ENCODE data around the gene CSGALNACT2. TPM values are rescaled to one million over a fixed set of nuclear protein-coding genes. Genes with fewer than 3 reads are reported as not detected.

Gene CSGALNACT2
- total RNA-seq, 2 donors from 2014 or later, result 31.4 to 41.3 TPM

DNA sequence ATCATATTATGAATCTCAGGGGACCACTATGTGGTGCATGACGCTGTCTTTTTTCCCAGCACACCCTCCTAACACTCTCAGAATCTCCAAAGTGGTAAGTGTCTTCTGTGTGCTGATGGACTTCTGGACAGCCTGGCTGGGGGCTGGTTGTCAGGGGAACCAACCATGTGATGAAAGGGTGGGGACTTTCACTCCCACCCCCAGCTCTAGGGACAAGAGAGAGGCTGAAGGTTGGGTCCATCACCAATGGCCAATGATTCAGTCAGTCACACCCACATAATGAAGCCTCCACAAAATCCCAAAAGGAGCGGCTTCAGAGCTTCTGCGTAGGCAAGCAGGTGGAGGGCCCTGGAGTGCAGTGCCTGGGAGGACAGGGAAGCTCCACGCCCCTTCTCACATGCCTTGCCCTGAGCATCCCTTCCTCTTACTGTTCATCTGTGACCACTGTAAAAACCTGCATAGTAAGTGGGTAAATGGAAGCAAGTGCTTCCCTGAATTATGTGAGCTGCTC, 84.0 kb downstream of the CSGALNACT2 start:
- Mint-ChIP-seq H3K27ac (no peak overlapping the region), H3K36me3 (no peaks in the 10 kb centered on the region), H3K4me1 (ENCODE audit: low read depth in 2 of 2) (peaks cover 12 to 24% of the 10 kb centered on the region in 2 donors), H3K9me3 (no peaks in the 10 kb centered on the region), H3K27me3 (no peaks in the 10 kb centered on the region), H3K4me3 (no peak overlapping the region)
- DNase-seq (ENCODE audit: low spot score) (no peak), ATAC-seq (no peak)

DNA sequence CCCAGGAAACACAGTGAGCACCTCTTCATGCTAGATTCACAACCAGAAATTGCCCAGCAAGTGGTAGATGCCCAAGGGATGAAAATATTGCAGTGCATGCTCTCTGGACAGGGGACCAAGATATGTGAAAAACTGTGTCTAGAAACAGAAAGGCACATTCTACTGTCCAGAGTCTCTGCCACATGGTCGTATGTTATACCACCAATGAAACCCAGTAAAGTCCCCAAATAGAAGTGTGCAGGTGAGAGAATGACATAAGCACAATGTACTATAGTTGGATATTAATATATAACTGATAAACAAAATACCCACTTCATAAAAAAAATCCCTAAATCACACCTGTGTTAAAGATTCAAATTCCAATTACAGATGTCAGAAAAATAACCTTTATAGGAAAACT, 84.8 kb downstream of the CSGALNACT2 start:
- H3K27ac Mint-ChIP-seq, result no peak overlapping the region

DNA sequence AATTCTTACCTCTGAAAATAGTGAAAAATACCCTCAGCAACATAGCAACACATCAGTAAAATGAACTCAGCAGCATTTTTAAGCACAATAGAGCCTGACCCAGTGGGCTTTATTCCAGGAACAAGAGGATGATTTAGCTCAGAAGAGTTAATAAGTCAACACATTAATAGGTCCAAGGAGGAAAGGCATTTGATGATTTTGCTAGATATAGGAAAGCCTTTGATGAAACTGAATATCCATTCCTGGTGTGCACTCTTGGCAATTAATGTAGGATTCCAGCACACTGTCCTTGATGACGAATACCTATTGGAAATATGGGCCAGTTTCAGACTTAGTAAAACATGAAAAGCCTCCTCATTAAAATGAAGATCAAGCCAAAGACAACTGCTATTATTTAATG, 86.1 kb downstream of the CSGALNACT2 start:
- no peak for DNase-seq (ENCODE audit: low spot score)
- H3K27me3 Mint-ChIP-seq, result no peaks in the 10 kb centered on the region
- no peak for ATAC-seq
- no peaks in the 10 kb centered on the region for H3K9me3 Mint-ChIP-seq
- no peak overlapping the region for H3K27ac Mint-ChIP-seq
- no peak overlapping the region for H3K4me3 Mint-ChIP-seq
- no peaks in the 10 kb centered on the region for H3K36me3 Mint-ChIP-seq
- peaks cover 27 to 34% of the 10 kb centered on the region in 2 donors for H3K4me1 Mint-ChIP-seq (ENCODE audit: low read depth in 2 of 2)

More for the DNA sequence above, 84.8 kb downstream of the CSGALNACT2 start:
- H3K9me3 Mint-ChIP-seq, result no peaks in the 10 kb centered on the region
- DNase-seq (ENCODE audit: low spot score) (no peak), ATAC-seq (no peak)
- peaks cover 16 to 24% of the 10 kb centered on the region in 2 donors for H3K4me1 Mint-ChIP-seq (ENCODE audit: low read depth in 2 of 2)
- H3K36me3 Mint-ChIP-seq, result no peaks in the 10 kb centered on the region
- H3K4me3 Mint-ChIP-seq, result no peak overlapping the region
- H3K27me3 Mint-ChIP-seq, result no peaks in the 10 kb centered on the region

GRCh38 chr10:43225004-43225786, 87.0 kb downstream of the CSGALNACT2 start:
- Mint-ChIP-seq H3K27me3 (no peaks in the 10 kb centered on the region), H3K9me3 (no peaks in the 10 kb centered on the region), H3K4me1 (ENCODE audit: low read depth in 2 of 2) (peaks cover 27 to 34% of the 10 kb centered on the region in 2 donors), H3K36me3 (no peaks in the 10 kb centered on the region), H3K4me3 (peak overlapping the region; percentile 34), H3K27ac (peak overlapping the region in 1 of 2 donors; percentile 2)
- ATAC-seq (no peak), DNase-seq (ENCODE audit: low spot score) (no peak)

DNA sequence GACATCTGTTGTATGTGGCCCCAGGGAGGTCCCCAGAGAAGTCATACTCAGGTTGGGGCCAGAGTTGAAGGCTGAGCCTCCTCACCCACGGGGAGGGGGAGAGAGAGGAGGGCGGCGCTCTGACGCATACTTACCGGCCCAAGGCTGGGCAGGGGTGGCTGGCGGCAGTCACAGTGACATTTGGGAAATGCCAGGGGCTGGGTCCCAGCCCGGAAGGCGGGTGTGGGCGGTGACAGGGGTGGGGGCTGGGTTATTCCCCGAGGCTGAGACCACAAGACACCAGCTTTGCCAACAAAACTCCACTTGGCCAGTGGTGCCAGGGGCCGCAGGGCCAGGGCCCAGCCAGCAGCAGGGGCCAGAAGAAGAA, 87.5 kb downstream of the CSGALNACT2 start:
- ATAC-seq (peak in 1 of 2 donors; percentile 49), DNase-seq (ENCODE audit: low spot score) (no peak)
- Mint-ChIP-seq H3K9me3 (no peaks in the 10 kb centered on the region), H3K27ac (peak overlapping the region in 1 of 2 donors; percentile 2), H3K27me3 (no peaks in the 10 kb centered on the region), H3K4me1 (ENCODE audit: low read depth in 2 of 2) (peaks cover 28 to 35% of the 10 kb centered on the region in 2 donors), H3K4me3 (peak overlapping the region; percentile 34), H3K36me3 (no peaks in the 10 kb centered on the region)

DNA sequence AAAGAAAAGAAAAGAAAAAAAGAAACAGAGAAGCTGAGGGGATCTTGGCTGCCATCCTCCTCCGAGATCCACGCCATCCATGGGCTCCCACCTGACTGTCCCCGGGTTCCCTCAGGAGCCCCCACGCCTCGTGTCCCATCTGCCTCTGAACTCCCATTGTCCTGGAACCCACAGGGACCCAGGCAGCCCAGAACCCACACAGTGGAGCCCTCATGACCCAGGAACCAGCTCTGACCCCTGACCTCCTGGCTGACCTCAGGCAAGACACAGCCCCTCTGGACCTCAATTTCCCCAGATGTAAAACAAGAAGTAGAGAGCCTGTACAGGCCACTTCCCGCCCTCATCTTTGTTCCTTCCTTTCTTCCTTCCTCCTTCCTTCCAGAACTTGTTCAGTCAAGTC, 88.2 kb downstream of the CSGALNACT2 start:
- peaks cover 33 to 42% of the 10 kb centered on the region in 2 donors for H3K4me1 Mint-ChIP-seq (ENCODE audit: low read depth in 2 of 2)
- DNase-seq (ENCODE audit: low spot score) (no peak), ATAC-seq (no peak)
- peak overlapping the region; percentile 14 for H3K4me3 Mint-ChIP-seq
- no peaks in the 10 kb centered on the region for H3K27me3 Mint-ChIP-seq
- H3K36me3 Mint-ChIP-seq, result no peaks in the 10 kb centered on the region
- no peak overlapping the region for H3K27ac Mint-ChIP-seq
- no peaks in the 10 kb centered on the region for H3K9me3 Mint-ChIP-seq

DNA sequence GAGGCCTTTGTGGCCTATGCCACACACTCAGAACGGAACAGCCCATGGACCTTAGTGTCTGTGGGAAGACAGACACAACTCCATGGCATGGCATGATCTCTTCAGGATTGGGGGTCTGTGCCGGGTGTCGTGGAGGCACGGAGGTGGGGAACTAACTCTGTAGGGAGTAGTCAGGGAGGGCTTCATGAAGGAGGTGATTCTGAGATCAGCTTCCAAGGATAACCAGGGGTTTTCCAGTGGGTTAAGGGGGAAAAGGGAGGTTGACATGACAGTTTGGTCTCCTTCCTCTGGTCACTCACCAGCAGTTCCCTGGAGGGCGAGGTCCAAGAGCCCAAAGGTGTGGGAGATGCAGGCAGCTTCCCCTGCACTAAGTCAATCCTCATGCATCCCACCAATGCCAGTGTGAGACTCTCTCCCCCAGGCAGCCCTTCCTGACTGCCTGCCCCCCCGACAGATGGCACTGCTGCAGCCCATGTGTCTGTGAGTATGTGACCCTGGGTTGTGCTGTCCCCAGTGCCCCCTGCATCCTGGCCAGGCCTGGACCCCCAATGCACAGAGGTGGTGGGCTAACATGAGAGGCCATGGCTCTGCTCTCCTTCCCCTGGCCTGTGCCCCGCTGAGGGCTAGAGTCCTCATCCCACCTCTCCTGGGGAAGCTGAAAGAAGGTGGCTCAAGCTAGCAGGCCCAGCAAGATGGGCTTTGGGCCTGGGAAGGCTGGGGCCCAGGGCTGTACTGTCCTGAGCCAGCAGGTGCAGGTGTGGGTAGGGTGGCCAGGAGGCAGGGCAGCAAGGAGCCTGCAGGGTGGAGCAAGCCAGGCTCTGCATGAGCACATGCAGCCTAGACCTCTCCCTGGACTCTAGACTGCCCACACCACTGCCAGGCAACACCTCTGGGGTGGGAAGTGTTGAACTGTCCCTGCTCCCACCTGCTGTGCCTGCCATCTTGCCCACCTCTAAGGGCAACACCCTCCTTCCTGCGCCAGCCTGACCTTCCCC, 88.9 kb downstream of the CSGALNACT2 start:
- H3K9me3 Mint-ChIP-seq, result no peaks in the 10 kb centered on the region
- peak overlapping the region; percentile 24 for H3K4me3 Mint-ChIP-seq
- H3K27me3 Mint-ChIP-seq, result no peaks in the 10 kb centered on the region
- H3K4me1 Mint-ChIP-seq (ENCODE audit: low read depth in 2 of 2), result peaks cover 39 to 41% of the 10 kb centered on the region in 2 donors
- ATAC-seq (no peak), DNase-seq (ENCODE audit: low spot score) (no peak)
- H3K36me3 Mint-ChIP-seq, result no peaks in the 10 kb centered on the region
- H3K27ac Mint-ChIP-seq, result no peak overlapping the region

- no peak for ATAC-seq
- no peak for DNase-seq (ENCODE audit: low spot score)
- Mint-ChIP-seq H3K9me3 (no peaks in the 10 kb centered on the region), H3K4me1 (ENCODE audit: low read depth in 2 of 2) (peaks cover 40 to 41% of the 10 kb centered on the region in 2 donors), H3K36me3 (no peaks in the 10 kb centered on the region), H3K4me3 (peak overlapping the region; percentile 70), H3K27me3 (no peaks in the 10 kb centered on the region), H3K27ac (peak overlapping the region in 1 of 2 donors; percentile 32)
Measured at GRCh38 chr10:43227911-43228782, 89.9 kb downstream of the CSGALNACT2 start.

DNA sequence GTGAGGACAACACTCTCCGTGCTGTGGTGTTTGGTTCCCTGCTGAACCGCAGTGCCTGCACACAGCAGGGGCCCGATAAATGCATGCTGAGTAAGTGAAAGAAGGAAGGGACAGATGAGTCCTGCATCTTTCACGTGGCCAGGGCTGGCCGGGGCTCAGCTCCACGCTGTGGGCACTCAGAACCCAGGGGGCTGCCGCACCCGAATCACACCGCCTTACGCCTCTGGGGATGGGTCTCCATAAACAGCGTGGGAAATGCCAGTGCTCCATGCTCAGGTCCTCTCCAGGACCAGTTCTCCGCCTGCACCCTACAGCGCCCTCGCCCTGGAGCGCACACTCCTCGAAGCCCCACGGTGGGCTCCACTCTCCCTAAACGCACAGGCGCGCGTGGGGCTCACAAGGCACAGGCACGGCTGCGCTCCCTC, 90.5 kb downstream of the CSGALNACT2 start:
- H3K27ac Mint-ChIP-seq, result peak overlapping the region in 1 of 2 donors; percentile 32
- peaks cover 40 to 41% of the 10 kb centered on the region in 2 donors for H3K4me1 Mint-ChIP-seq (ENCODE audit: low read depth in 2 of 2)
- H3K4me3 Mint-ChIP-seq, result peak overlapping the region; percentile 70
- ATAC-seq, result peak in 1 of 2 donors; percentile 48
- no peaks in the 10 kb centered on the region for H3K36me3 Mint-ChIP-seq
- no peaks in the 10 kb centered on the region for H3K27me3 Mint-ChIP-seq
- no peak for DNase-seq (ENCODE audit: low spot score)
- no peaks in the 10 kb centered on the region for H3K9me3 Mint-ChIP-seq

DNA sequence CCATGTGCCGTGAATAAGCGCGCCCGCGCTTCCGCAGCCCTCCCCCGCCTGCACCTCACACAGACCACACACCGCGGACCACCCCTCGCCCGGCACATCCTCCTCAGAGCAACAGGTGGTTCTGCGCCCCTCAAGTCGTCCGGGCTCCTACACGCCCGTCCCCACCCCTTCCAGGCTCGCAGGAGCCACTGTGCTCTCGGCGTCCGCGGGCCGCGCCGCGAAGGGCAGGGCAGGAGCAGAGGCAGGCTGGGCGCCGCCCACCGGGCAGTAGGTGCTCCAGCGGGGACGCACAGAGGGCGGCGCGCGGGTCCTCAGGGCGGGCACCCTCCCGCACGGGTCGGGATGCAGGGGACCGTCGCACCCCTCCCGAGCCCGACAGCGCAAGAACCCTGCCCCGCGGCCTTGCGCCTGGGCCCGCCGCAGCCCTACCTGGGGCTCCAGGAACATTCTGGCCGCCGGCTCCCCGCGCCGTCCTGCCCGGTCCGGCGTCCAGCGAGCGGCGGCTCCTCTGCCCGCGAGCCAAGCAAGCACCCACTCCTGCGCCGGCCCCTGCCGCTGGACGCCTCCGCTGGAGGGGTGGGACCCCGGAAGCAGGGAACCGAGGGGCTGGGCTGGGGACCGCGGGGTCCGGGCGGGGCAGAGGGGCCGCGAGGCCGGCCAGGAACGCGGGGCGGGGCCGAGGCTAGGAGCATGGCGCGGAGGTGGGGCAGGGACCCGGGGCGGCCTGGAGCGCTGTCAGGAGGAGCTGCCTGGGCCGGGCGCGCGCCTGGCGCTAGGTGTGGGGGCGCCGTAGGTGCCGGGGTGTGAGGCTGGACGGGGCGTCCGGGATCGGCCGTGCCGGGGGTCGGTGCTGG, 91.2 kb downstream of the CSGALNACT2 start:
- peak overlapping the region in 1 of 2 donors; percentile 32 for H3K27ac Mint-ChIP-seq
- no peaks in the 10 kb centered on the region for H3K27me3 Mint-ChIP-seq
- no peaks in the 10 kb centered on the region for H3K36me3 Mint-ChIP-seq
- DNase-seq (ENCODE audit: low spot score) (no peak), ATAC-seq (peak; percentile 57 to 71)
- H3K4me1 Mint-ChIP-seq (ENCODE audit: low read depth in 2 of 2), result peaks cover 41 to 42% of the 10 kb centered on the region in 2 donors
- peak overlapping the region; percentile 70 for H3K4me3 Mint-ChIP-seq
- no peaks in the 10 kb centered on the region for H3K9me3 Mint-ChIP-seq

- Mint-ChIP-seq H3K27me3 (no peaks in the 10 kb centered on the region), H3K27ac (no peak overlapping the region), H3K4me3 (peak overlapping the region; percentile 68), H3K9me3 (no peaks in the 10 kb centered on the region), H3K36me3 (no peaks in the 10 kb centered on the region), H3K4me1 (ENCODE audit: low read depth in 2 of 2) (peaks cover 35 to 36% of the 10 kb centered on the region in 2 donors)
- ATAC-seq (no peak), DNase-seq (ENCODE audit: low spot score) (no peak)
Measured at GRCh38 chr10:43230101-43230908, 92.1 kb downstream of the CSGALNACT2 start.
